H1 (cell line): Measurements from ENCODE around the gene CFB.

ENCODE experiments used
- EP300 ChIP-seq, 2 experiments: IDR thresholded peaks; 1 replicate in 1 of 2; 2 replicates in 1 of 2; pipeline ENCODE4 v1.6.1; 2011 to 2012; ENCODE audit warnings: low read depth in 2 of 2, low read length in 2 of 2, mild to moderate bottlenecking in 2 of 2, borderline replicate concordance in 1 of 2, inconsistent platforms in 1 of 2, moderate library complexity in 1 of 2
- EZH2 ChIP-seq: fragments of 200-600 bp; sonication (generic); IDR thresholded peaks from 2 replicates; pipeline ENCODE4 v1.7.1; 2012; ENCODE audit warnings: low read depth, mild to moderate bottlenecking, moderate library complexity, low read length, inconsistent platforms; ENCODE audit not compliant: severe bottlenecking
- PHF8 ChIP-seq: fragments of 200-600 bp; sonication (generic); conservative IDR thresholded peaks from 2 replicates; pipeline ENCODE4 v1.7.1; 2012; ENCODE audit warnings: low read depth, mild to moderate bottlenecking, inconsistent platforms, low read length, moderate library complexity
- POLR2A ChIP-seq, 2 experiments: IDR thresholded peaks; 1 replicate in 1 of 2; 2 replicates in 1 of 2; pipeline ENCODE4 v1.6.1; 2011; ENCODE audit warnings: low read depth in 2 of 2, low read length in 2 of 2, mild to moderate bottlenecking in 2 of 2; ENCODE audit errors: control extremely low read depth in 1 of 2
- POLR2AphosphoS5 ChIP-seq: IDR thresholded peaks from 2 replicates; pipeline ENCODE4 v1.6.1; 2011; ENCODE audit warnings: low read depth, low read length
- RAD21 ChIP-seq, 2 experiments: IDR thresholded peaks in 1 of 2; conservative IDR thresholded peaks in 1 of 2; 2 replicates each; pipeline ENCODE4 v1.6.1; 2011; ENCODE audit warnings: low read depth in 2 of 2, low read length in 2 of 2, improper control_type of control experiment in 1 of 2, inconsistent platforms in 1 of 2, mild to moderate bottlenecking in 1 of 2, moderate library complexity in 1 of 2
- SP1 ChIP-seq: IDR thresholded peaks from 2 replicates; pipeline ENCODE4 v1.6.1; 2011; ENCODE audit warnings: low read depth, low read length
- TAF1 ChIP-seq: IDR thresholded peaks from 2 replicates; pipeline ENCODE4 v1.6.1; 2011; ENCODE audit warnings: mild to moderate bottlenecking, low read depth, low read length
- TF ChIP-seq, protein P1 (sequence below): IDR thresholded peaks from 2 replicates; pipeline ENCODE4 v1.6.1; 2011; ENCODE audit warnings: low read depth, mild to moderate bottlenecking, low read length; ENCODE audit not compliant: insufficient read depth
- TF ChIP-seq, protein P2 (sequence below), 3 experiments: IDR thresholded peaks; 1 replicate in 2 of 3; 2 replicates in 1 of 3; pipeline versions ENCODE4 v1.5.1 to v1.6.1; 2011; ENCODE audit warnings: low read length in 3 of 3, mild to moderate bottlenecking in 3 of 3, inconsistent platforms in 2 of 3, low read depth in 1 of 3, moderate library complexity in 1 of 3; ENCODE audit not compliant: insufficient read depth in 1 of 3; ENCODE audit errors: control extremely low read depth in 1 of 3

- TF ChIP-seq, protein P1, sequence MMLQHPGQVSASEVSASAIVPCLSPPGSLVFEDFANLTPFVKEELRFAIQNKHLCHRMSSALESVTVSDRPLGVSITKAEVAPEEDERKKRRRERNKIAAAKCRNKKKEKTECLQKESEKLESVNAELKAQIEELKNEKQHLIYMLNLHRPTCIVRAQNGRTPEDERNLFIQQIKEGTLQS: peak; percentile 61; the same call in 1 of the 2 replicates
- TF ChIP-seq, protein P2, sequence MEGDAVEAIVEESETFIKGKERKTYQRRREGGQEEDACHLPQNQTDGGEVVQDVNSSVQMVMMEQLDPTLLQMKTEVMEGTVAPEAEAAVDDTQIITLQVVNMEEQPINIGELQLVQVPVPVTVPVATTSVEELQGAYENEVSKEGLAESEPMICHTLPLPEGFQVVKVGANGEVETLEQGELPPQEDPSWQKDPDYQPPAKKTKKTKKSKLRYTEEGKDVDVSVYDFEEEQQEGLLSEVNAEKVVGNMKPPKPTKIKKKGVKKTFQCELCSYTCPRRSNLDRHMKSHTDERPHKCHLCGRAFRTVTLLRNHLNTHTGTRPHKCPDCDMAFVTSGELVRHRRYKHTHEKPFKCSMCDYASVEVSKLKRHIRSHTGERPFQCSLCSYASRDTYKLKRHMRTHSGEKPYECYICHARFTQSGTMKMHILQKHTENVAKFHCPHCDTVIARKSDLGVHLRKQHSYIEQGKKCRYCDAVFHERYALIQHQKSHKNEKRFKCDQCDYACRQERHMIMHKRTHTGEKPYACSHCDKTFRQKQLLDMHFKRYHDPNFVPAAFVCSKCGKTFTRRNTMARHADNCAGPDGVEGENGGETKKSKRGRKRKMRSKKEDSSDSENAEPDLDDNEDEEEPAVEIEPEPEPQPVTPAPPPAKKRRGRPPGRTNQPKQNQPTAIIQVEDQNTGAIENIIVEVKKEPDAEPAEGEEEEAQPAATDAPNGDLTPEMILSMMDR (IDR thresholded peaks at IDR 0.05; ENCODE audit: control extremely low read depth in 1 of 3, insufficient read depth in 1 of 3, low read depth in 1 of 3, low read length in 3 of 3): no peak
- TF ChIP-seq RAD21 (IDR thresholded peaks at IDR 0.05 in 1 of 2, conservative IDR thresholded peaks at IDR 0.05 in 1 of 2; ENCODE audit: low read depth in 2 of 2, low read length in 2 of 2) (no peak), EP300 (IDR thresholded peaks at IDR 0.05; ENCODE audit: borderline replicate concordance in 1 of 2, low read depth in 2 of 2, low read length in 2 of 2) (no peak), POLR2A (IDR thresholded peaks at IDR 0.05; ENCODE audit: control extremely low read depth in 1 of 2, low read depth in 2 of 2, low read length in 2 of 2) (peak; percentile 72 to 84), TAF1 (peak; percentile 88), POLR2AphosphoS5 (peak; percentile 74), SP1 (no peak), PHF8 (no peak; the same call in 1 of the 2 replicates), EZH2 (no peak)
Observed at GRCh38 chr6:31897612-31898382, 48.1 kb upstream of the CFB start, which contains the start of gene EHMT2.
